Adrenal gland (tissue), 12 donors: ENCODE measurements around the gene KLK6. TPM values are rescaled to one million over a fixed set of nuclear protein-coding genes. Genes with fewer than 3 reads are reported as not detected.

ENCODE experiments used
- DNase-seq, 7 donors: peaks; one replicate each; pipeline ENCODE4 v3.0.0-alpha.2; 2019 to 2020
- H3K27ac ChIP-seq, 5 donors: fragments of 200-600 bp; sonication (generic) in 4 of 5; 1 replicate in 3 of 5; 2 replicates in 2 of 5; pipeline versions ENCODE4 v1.5.1 to v1.8.0; 2016 to 2020; ENCODE audit warnings: mild to moderate bottlenecking in 1 of 5
- H3K27me3 ChIP-seq: fragments of 200-600 bp; 2 replicates; pipeline ENCODE4 v1.8.0; 2021
- H3K36me3 ChIP-seq, 2 donors: fragments of 200-600 bp; replicated peaks in 1 of 2; 1 replicate in 1 of 2; 2 replicates in 1 of 2; pipeline versions ENCODE4 v1.5.1 to v1.8.0; 2018 to 2022
- H3K4me1 ChIP-seq, 2 donors: fragments of 200-600 bp; replicated peaks in 1 of 2; 1 replicate in 1 of 2; 2 replicates in 1 of 2; pipeline versions ENCODE4 v1.5.1 to v1.8.0; 2018 to 2021
- H3K4me3 ChIP-seq, 4 donors: fragments of 200-600 bp; sonication (generic) in 3 of 4; one replicate each; pipeline ENCODE4 v1.5.1; 2016 to 2018
- H3K9me3 ChIP-seq, 3 donors: fragments of 200-600 bp; sonication (generic) in 1 of 3; replicated peaks in 1 of 3; 1 replicate in 2 of 3; 2 replicates in 1 of 3; pipeline versions ENCODE4 v1.5.1 to v1.8.0; 2016 to 2021
- POLR2A ChIP-seq, 2 donors: fragments of 450-650 bp; IDR thresholded peaks; one replicate each; pipeline ENCODE4 v1.6.1; 2017; ENCODE audit warnings: antibody characterized with exemption in 2 of 2, mild to moderate bottlenecking in 2 of 2, moderate library complexity in 1 of 2
- WGBS, 4 donors: extraction: QIAGEN DNeasy Blood & Tissue Kit in 2 of 4; methylation state at CpG; one replicate each; pipeline versions ENCODE4 v1.1.5 to v1.1.7; 2013 to 2017; 5-methylcytosine and 5-hydroxymethylcytosine counted together
- intact Hi-C, 2 donors: fragments of 100-400 bp; cut with DNase I; formaldehyde crosslinking; loops; one replicate each; pipeline versions ENCODE4 v1.14.1 to v1.15.0; 2022 to 2023
- polyA plus RNA-seq, 3 donors: library from polyadenylated mRNA; stranded (reverse); fragments of 200-250 nt in 2 of 3; fragments of 350-450 nt in 1 of 3; fragmentation: Illumina TruSeq in 1 of 3; extraction: RNeasy Lipid Tissue Mini Kit (QIAGEN cat#74804) in 1 of 3; gene quantifications; one replicate each; pipeline ENCODE4 v1.2.3, GENCODE V29; 2013 to 2014
- total RNA-seq, 9 donors: library from RNA; depleted of rRNA in 4 of 9; stranded (reverse); fragments of >200 nt in 4 of 9; fragments of 120-200 nt in 1 of 9; fragmentation: NEBNext Ultra II Directional in 1 of 9; extraction: Animal tissue kit (Norgen Biotek cat#: 25700) in 1 of 9; gene quantifications; one replicate each; pipeline versions ENCODE4 v1.1.0 to v1.2.4, GENCODE V29; 2013 to 2023
- TF ChIP-seq, protein P1 (sequence below), 6 experiments: fragments of 450-650 bp in 4 of 6; fragments of 200-600 bp in 2 of 6; sonication (generic) in 1 of 6; IDR thresholded peaks; 1 replicate in 5 of 6; 2 replicates in 1 of 6; pipeline versions ENCODE4 v1.5.1 to v1.8.0; 2016 to 2021; ENCODE audit warnings: antibody characterized with exemption in 6 of 6, mild to moderate bottlenecking in 2 of 6, moderate library complexity in 1 of 6
- donor health status: healthy with polysubstance abuse.
- donor health status: Bipolar disorder and iron deficiency.
- donor health status: DM: yes; HTN: yes; CAD: no.
- donor health status: DM: no; HTN: no; CAD: no.
- donor health status: DM: no; HTN: no; CAD: no.
- donor health status: DM: yes; HTN: yes; CAD: no.

KLK6 gene
- total and polyA plus RNA-seq, 12 donors, result not detected

DNA sequence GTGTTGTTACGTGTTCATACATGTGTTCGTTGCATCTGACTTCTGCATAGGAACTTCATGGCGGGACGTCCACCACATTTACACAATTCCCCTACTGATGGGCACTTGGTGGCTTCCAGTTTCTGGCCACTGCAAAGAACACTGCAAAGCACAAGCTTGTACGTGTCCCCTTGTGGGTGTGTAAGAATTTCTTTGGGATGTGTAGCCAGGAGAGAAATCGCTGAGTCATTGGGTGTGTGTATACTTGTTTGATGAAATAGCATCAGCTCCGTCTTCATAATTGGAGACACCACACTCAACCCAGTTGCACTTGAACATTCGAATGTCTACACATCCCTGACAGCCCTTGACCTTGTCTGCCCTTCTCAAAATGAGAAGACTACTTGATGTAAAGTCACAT lies 35.8 kb downstream of the KLK6 start:
- DNase-seq, result no peak
- 70 to 78% (median 72%) methylated on average over 8 of the region's 8 CpGs for WGBS, 4 donors
- intact Hi-C loops, result loop anchor here in 1 of 2 donors (10.0 kb wide), 1 partner anchor 161 kb away; no protein-coding TSS in a partner anchor
- no peak overlapping the region for H3K27ac ChIP-seq
- H3K9me3 ChIP-seq, result no peaks in the 10 kb centered on the region
- TF ChIP-seq POLR2A (IDR thresholded peaks at IDR 0.05), result no peak
- TF ChIP-seq, protein P1, sequence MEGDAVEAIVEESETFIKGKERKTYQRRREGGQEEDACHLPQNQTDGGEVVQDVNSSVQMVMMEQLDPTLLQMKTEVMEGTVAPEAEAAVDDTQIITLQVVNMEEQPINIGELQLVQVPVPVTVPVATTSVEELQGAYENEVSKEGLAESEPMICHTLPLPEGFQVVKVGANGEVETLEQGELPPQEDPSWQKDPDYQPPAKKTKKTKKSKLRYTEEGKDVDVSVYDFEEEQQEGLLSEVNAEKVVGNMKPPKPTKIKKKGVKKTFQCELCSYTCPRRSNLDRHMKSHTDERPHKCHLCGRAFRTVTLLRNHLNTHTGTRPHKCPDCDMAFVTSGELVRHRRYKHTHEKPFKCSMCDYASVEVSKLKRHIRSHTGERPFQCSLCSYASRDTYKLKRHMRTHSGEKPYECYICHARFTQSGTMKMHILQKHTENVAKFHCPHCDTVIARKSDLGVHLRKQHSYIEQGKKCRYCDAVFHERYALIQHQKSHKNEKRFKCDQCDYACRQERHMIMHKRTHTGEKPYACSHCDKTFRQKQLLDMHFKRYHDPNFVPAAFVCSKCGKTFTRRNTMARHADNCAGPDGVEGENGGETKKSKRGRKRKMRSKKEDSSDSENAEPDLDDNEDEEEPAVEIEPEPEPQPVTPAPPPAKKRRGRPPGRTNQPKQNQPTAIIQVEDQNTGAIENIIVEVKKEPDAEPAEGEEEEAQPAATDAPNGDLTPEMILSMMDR (IDR thresholded peaks at IDR 0.05), result no peak
- no peaks in the 10 kb centered on the region for H3K4me1 ChIP-seq
- H3K27me3 ChIP-seq, result peaks cover 1% of the 10 kb centered on the region
- no peak overlapping the region for H3K4me3 ChIP-seq
- no peaks in the 10 kb centered on the region for H3K36me3 ChIP-seq

DNA sequence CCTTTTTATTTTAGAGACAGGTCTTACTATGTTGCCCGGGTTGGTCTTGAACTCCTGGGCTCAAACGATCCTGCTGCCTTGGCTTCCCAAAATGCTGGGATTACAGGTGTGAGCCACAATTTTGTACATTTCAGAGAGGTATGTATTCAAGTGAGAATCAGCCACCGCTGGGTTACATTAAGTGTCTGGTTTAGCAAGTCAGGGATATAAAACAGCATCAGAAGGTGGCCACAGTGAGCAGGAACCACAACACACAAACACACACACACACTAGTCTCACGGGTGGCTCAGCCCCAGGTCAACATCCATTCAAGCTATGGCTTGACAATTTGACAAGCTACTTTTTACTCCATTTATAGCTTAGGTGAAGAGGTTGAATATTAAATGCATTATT lies 36.7 kb downstream of the KLK6 start:
- Histone ChIP-seq H3K36me3 (no peaks in the 10 kb centered on the region), H3K4me3 (no peak overlapping the region), H3K27me3 (peaks cover 9% of the 10 kb centered on the region), H3K4me1 (no peaks in the 10 kb centered on the region), H3K9me3 (no peaks in the 10 kb centered on the region), H3K27ac (no peak overlapping the region)
- intact Hi-C loops, result loop anchor here in 1 of 2 donors (10.0 kb wide), 1 partner anchor 162 kb away; no protein-coding TSS in a partner anchor
- 59 to 69% (median 63%) methylated on average over 4 of the region's 4 CpGs for WGBS, 4 donors
- TF ChIP-seq POLR2A (IDR thresholded peaks at IDR 0.05), result no peak
- TF ChIP-seq, protein P1 (IDR thresholded peaks at IDR 0.05), result no peak
- no peak for DNase-seq

GRCh38 chr19:50932018-50932689 lies 37.2 kb downstream of the KLK6 start:
- no peak for TF ChIP-seq POLR2A (IDR thresholded peaks at IDR 0.05)
- TF ChIP-seq, protein P1 (IDR thresholded peaks at IDR 0.05), result no peak
- H3K36me3 ChIP-seq, result no peaks in the 10 kb centered on the region
- no peak for DNase-seq
- no peaks in the 10 kb centered on the region for H3K9me3 ChIP-seq
- H3K4me1 ChIP-seq, result no peaks in the 10 kb centered on the region
- H3K27ac ChIP-seq, result no peak overlapping the region
- peaks cover 14% of the 10 kb centered on the region for H3K27me3 ChIP-seq
- WGBS, 4 donors, result 65 to 75% (median 72%) methylated on average over 11 of the region's 11 CpGs
- no peak overlapping the region for H3K4me3 ChIP-seq
- intact Hi-C loops, result loop anchor here in 1 of 2 donors (10.0 kb wide), 1 partner anchor 163 kb away; no protein-coding TSS in a partner anchor

- TF ChIP-seq POLR2A (IDR thresholded peaks at IDR 0.05), result no peak
- TF ChIP-seq, protein P1 (IDR thresholded peaks at IDR 0.05), result no peak
- intact Hi-C loops, result loop anchor here in 1 of 2 donors (10.0 kb wide), 1 partner anchor 164 kb away; no protein-coding TSS in a partner anchor
- no peaks in the 10 kb centered on the region for H3K36me3 ChIP-seq
- H3K27me3 ChIP-seq, result peaks cover 16% of the 10 kb centered on the region
- no peak overlapping the region for H3K27ac ChIP-seq
- no peaks in the 10 kb centered on the region for H3K9me3 ChIP-seq
- no peaks in the 10 kb centered on the region for H3K4me1 ChIP-seq
- H3K4me3 ChIP-seq, result no peak overlapping the region
- no peak for DNase-seq
These were observed 38.4 kb downstream of the KLK6 start for GRCh38 chr19:50931023-50931422.
